HCT116 (cell line): ENCODE data around the gene ARHGAP18. TPM values are rescaled to one million over a fixed set of nuclear protein-coding genes. Genes with fewer than 3 reads are reported as not detected.

Source experiments
- ATAC-seq: fragments of 200-7000 bp; cut with Tn5 transposase; 2 replicates; pipeline ENCODE4 v1.9.1; 2020; ENCODE audit warnings: mild to moderate bottlenecking, moderate library complexity
- BruUV-seq: library from RNA; stranded (reverse); fragments of 400-500 nt; replicated peaks from 2 replicates; lab custom pipeline; 2021; lab: Mats Ljungman, UMichigan
- CTCF ChIA-PET: fragments of 300-600 bp; sonication (Branson Sonifier 250); formaldehyde crosslinking; loops from one replicate; lab custom pipeline; 2021; ENCODE audit warnings: antibody characterized with exemption; lab: Charles Lee
- POLR2A ChIA-PET: fragments of 300-600, 350-600 bp; sonication (Branson Sonifier 250); formaldehyde crosslinking; loops from one replicate; lab custom pipeline; 2021; ENCODE audit warnings: antibody characterized with exemption; lab: Charles Lee
- RAD21 ChIA-PET, 2 experiments: fragments of 300-600 bp; sonication (Branson Sonifier 250); formaldehyde crosslinking; loops; one replicate each; lab custom pipeline; 2023; ENCODE audit warnings: low total read pairs in 2 of 2; ENCODE audit not compliant: uncharacterized antibody in 2 of 2, unreplicated experiment in 2 of 2, low non-redundant PET in 1 of 2; lab: Charles Lee
- DNase-seq: peaks from one replicate; pipeline ENCODE4 v3.0.0-alpha.2; 2010; ENCODE audit warnings: low read depth, low spot score
- H2AFZ ChIP-seq: fragments of 200-600 bp; shearing (Covaris generic), sonication (generic); 2 replicates; pipeline ENCODE4 v1.6.1; 2017; ENCODE audit warnings: low read depth, mixed run types, mixed read lengths, antibody characterized with exemption, low read length; ENCODE audit not compliant: poor library complexity, severe bottlenecking
- H3K27ac ChIP-seq: 2 replicates; pipeline ENCODE4 v1.5.1; 2012; ENCODE audit warnings: low read depth, low read length
- H3K27me3 ChIP-seq: fragments of 200-600 bp; sonication (generic); 2 replicates; pipeline ENCODE4 v1.6.1; 2016; ENCODE audit warnings: mixed run types, low read length, mixed read lengths; ENCODE audit not compliant: insufficient read depth
- H3K36me3 ChIP-seq, 2 experiments: fragments of 200-500 bp in 1 of 2; fragments of 200-600 bp in 1 of 2; sonication (Bioruptor generic) in 1 of 2; sonication (generic) in 1 of 2; 2 replicates each; pipeline versions ENCODE4 v1.5.1 to v1.6.1; 2014 to 2016; ENCODE audit warnings: low read length in 2 of 2, inconsistent platforms in 1 of 2, mixed read lengths in 1 of 2, mixed run types in 1 of 2; ENCODE audit not compliant: insufficient read depth in 2 of 2, control insufficient read depth in 1 of 2
- H3K4me1 ChIP-seq, 2 experiments: fragments of 200-600 bp in 1 of 2; sonication (generic) in 1 of 2; 2 replicates each; pipeline versions ENCODE4 v1.5.1 to v1.6.1; 2012 to 2017; ENCODE audit warnings: low read length in 2 of 2, inconsistent platforms in 1 of 2, mild to moderate bottlenecking in 1 of 2, mixed read lengths in 1 of 2, mixed run types in 1 of 2, moderate library complexity in 1 of 2; ENCODE audit not compliant: insufficient read depth in 2 of 2, control insufficient read depth in 1 of 2
- H3K4me2 ChIP-seq: fragments of 200-600 bp; sonication (generic); 2 replicates; pipeline ENCODE4 v1.6.1; 2017; ENCODE audit warnings: mixed run types, low read length, mixed read lengths
- H3K4me3 ChIP-seq, 2 experiments: fragments of 200-600 bp in 1 of 2; sonication (generic) in 1 of 2; replicated peaks in 1 of 2; 2 replicates each; pipeline ENCODE4 v1.5.1; 2011 to 2016; ENCODE audit warnings: low read length in 2 of 2, control low read depth in 1 of 2, low read depth in 1 of 2, mild to moderate bottlenecking in 1 of 2, mixed read lengths in 1 of 2, mixed run types in 1 of 2
- H3K79me2 ChIP-seq: fragments of 200-600 bp; sonication (generic); 2 replicates; pipeline ENCODE4 v1.6.1; 2017; ENCODE audit warnings: mild to moderate bottlenecking, mixed run types, low read length, moderate library complexity, mixed read lengths; ENCODE audit not compliant: insufficient read depth
- H3K9ac ChIP-seq: fragments of 200-600 bp; sonication (generic); 2 replicates; pipeline ENCODE4 v1.6.1; 2016; ENCODE audit warnings: low read length, mixed read lengths
- H3K9me2 ChIP-seq: fragments of 200-600 bp; sonication (generic), shearing (Covaris generic); 2 replicates; pipeline ENCODE4 v1.6.1; 2017; ENCODE audit warnings: mixed run types, mild to moderate bottlenecking, moderate library complexity; ENCODE audit not compliant: insufficient read depth
- H3K9me3 ChIP-seq, 2 experiments: fragments of 200-500 bp in 1 of 2; fragments of 200-600 bp in 1 of 2; sonication (Bioruptor generic) in 1 of 2; sonication (generic) in 1 of 2; 2 replicates each; pipeline ENCODE4 v1.6.1; 2014 to 2017; ENCODE audit warnings: low read length in 2 of 2, mixed read lengths in 2 of 2, inconsistent platforms in 1 of 2, low read depth in 1 of 2, mild to moderate bottlenecking in 1 of 2, mixed run types in 1 of 2, moderate library complexity in 1 of 2; ENCODE audit not compliant: control insufficient read depth in 1 of 2, insufficient read depth in 1 of 2
- H4K20me1 ChIP-seq: fragments of 200-600 bp; sonication (generic), shearing (Covaris generic); 2 replicates; pipeline ENCODE4 v1.6.1; 2017; ENCODE audit warnings: mixed run types, mild to moderate bottlenecking, moderate library complexity; ENCODE audit not compliant: insufficient read depth
- ATF3 ChIP-seq: IDR thresholded peaks from 2 replicates; pipeline ENCODE4 v1.6.1; 2012
- CBX3 ChIP-seq: IDR thresholded peaks from 2 replicates; pipeline ENCODE4 v1.6.1; 2012; ENCODE audit warnings: low read depth
- CEBPB ChIP-seq: IDR thresholded peaks from 2 replicates; pipeline ENCODE4 v1.6.1; 2012; ENCODE audit warnings: low read depth
- EGR1 ChIP-seq: IDR thresholded peaks from 2 replicates; pipeline ENCODE4 v1.6.1; 2012; ENCODE audit warnings: low read depth
- ELF1 ChIP-seq: IDR thresholded peaks from 2 replicates; pipeline ENCODE4 v1.6.1; 2012; ENCODE audit warnings: low read depth, borderline replicate concordance
- EZH2 ChIP-seq: fragments of 200-600 bp; sonication (generic); IDR thresholded peaks from 2 replicates; pipeline ENCODE4 v1.6.1; 2017; ENCODE audit warnings: antibody characterized with exemption, mixed run types
- FOSL1 ChIP-seq: IDR thresholded peaks from 2 replicates; pipeline ENCODE4 v1.6.1; 2012; ENCODE audit warnings: low read depth
- JUND ChIP-seq: IDR thresholded peaks from 2 replicates; pipeline ENCODE4 v1.6.1; 2012
- MAX ChIP-seq: IDR thresholded peaks from 2 replicates; pipeline ENCODE4 v1.6.1; 2012
- POLR2A ChIP-seq: IDR thresholded peaks from 2 replicates; pipeline ENCODE4 v1.7.0; 2011; ENCODE audit warnings: borderline replicate concordance; ENCODE audit not compliant: insufficient read depth, insufficient read length; ENCODE audit errors: extremely low read depth
- REST ChIP-seq: IDR thresholded peaks from 2 replicates; pipeline ENCODE4 v1.6.1; 2012; ENCODE audit warnings: low read depth
- SP1 ChIP-seq: IDR thresholded peaks from 2 replicates; pipeline ENCODE4 v1.6.1; 2012; ENCODE audit warnings: low read depth
- ZFX ChIP-seq: fragments of 450-650 bp; IDR thresholded peaks from 2 replicates; pipeline ENCODE4 v1.6.1; 2017
- ZNF274 ChIP-seq: fragments of 200-500 bp; sonication (Bioruptor generic); IDR thresholded peaks from 2 replicates; pipeline ENCODE4 v1.6.1; 2014; ENCODE audit warnings: mild to moderate bottlenecking, low read depth, low read length, inconsistent platforms
- intact Hi-C: fragments of 100-400 bp; cut with micrococcal nuclease; formaldehyde crosslinking; loops from 2 replicates; pipeline ENCODE4 v1.10.0; 2022
- total RNA-seq: library from RNA; stranded (reverse); gene quantifications from one replicate; pipeline ENCODE4 v1.2.1, GENCODE V29; 2021; ENCODE audit not compliant: unreplicated experiment

ARHGAP18 gene
- total RNA-seq, 1 experiment from 2014 or later, result 70.3 TPM

GRCh38 chr6:129683601-129684322, 26.2 kb downstream of the ARHGAP18 start (continued):
- TF ChIP-seq ZNF274 (no peak), ATF3 (peak; percentile 25; the same call in 1 of the 2 replicates), EZH2 (no peak), REST (no peak), POLR2A (no peak), SP1 (peak; percentile 93), JUND (peak; percentile 94), ZFX (no peak), EGR1 (no peak; the same call in 1 of the 2 replicates), MAX (peak; percentile 86), FOSL1 (peak; percentile 91), ELF1 (no peak)

GRCh38 chr6:129681913-129682205, 28.1 kb downstream of the ARHGAP18 start:
- BruUV-seq, result no TSS peak
- no peak overlapping the region for H3K9ac ChIP-seq
- intact Hi-C loops, result loop anchor here (2.0 kb wide), 1 partner anchor 67 kb away; no protein-coding TSS in a partner anchor
- peaks cover 88% of the 10 kb centered on the region for H3K79me2 ChIP-seq
- POLR2A ChIA-PET, result interaction anchor here (0.6 to 1.6 kb wide), 4 partner anchors 9 to 67 kb away, joined by 3 to 5 read pairs (median 4); partner anchors contain the start of gene ARHGAP18
- H3K36me3 ChIP-seq, result no peaks in the 10 kb centered on the region
- H3K9me2 ChIP-seq, result no peaks in the 10 kb centered on the region
- no peaks in the 10 kb centered on the region for H3K27me3 ChIP-seq
- H3K4me1 ChIP-seq, result peaks cover 98 to 99% of the 10 kb centered on the region in 2 experiments
- no peaks in the 10 kb centered on the region for H4K20me1 ChIP-seq
- H3K4me2 ChIP-seq, result peak overlapping the region; percentile 22; the same call in 1 of the 2 replicates
- no peaks in the 10 kb centered on the region for H3K9me3 ChIP-seq
- no peak for TF ChIP-seq CBX3
- TF ChIP-seq CEBPB, result no peak
- no peak for TF ChIP-seq POLR2A
- TF ChIP-seq JUND, result no peak
- CTCF ChIA-PET, result no interaction called here
- H3K27ac ChIP-seq, result peak overlapping the region; percentile 97
- RAD21 ChIA-PET, result no interaction called here
- H3K4me3 ChIP-seq, result no peak overlapping the region
- ATAC-seq, result no peak
- no peak overlapping the region for H2AFZ ChIP-seq
- DNase-seq, result no peak
